HCEC 1CT (cell line): Measurements from ENCODE around the gene OR52H1.

Source experiments
- DNase-seq: peaks from one replicate; pipeline ENCODE4 v3.0.0-alpha.2; 2017

Gene OR52H1

DNA sequence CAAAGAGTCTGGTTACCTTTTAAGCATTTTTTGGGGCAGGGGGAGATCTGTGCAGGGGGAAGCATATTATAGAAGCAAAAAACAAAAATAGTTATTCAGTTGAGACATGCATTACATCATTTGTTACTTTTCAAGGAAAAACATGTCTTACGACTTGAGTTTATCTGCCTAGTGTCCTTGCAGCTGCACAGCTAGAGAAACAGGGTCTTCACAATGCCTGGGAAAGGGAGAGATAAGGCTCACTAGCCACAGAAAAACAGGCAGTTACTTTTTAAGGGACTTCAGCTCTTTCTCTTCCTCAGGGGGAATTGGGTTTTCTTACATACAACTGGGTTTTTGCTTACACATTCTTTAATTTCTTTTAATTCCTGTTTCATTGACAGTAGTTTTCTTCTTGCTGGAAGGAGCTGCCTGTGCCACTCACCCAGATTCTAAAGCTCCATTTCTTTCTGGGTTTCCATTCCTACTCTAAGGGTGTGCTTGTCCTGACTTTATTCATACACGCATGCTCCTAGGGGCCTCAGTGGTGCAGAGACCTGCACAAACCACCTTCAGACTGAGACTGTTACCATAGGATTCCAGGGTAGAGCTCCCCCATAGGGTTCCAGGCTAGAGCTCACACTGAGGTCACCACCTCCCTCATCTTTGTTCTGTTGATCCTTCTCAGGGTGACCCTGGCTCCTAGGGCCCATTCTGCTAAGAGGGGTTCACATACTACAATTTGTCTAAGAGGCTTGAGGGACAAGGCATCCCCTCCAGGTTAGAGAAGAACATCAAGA lies 17.1 kb downstream of the OR52H1 start:
- no peak for DNase-seq

DNA sequence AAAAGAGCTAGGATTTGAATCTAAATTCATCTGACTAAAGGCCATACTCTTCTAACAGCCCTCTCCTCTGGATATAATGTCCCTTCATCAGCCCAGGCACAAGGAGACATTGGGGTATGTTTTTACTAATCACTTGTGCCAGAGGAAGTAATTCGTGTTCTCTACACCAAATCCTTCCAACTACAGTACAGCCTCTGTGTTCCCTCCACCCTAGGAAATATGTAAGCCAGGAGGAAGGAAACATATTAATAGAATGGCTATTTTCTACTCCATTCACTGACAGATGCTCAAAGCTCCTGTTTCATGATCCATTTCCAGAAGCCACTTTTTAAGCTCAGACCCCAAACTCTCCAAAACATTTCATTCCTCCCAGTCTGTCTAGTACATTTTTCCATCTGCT lies 19.8 kb downstream of the OR52H1 start:
- no peak for DNase-seq

DNA sequence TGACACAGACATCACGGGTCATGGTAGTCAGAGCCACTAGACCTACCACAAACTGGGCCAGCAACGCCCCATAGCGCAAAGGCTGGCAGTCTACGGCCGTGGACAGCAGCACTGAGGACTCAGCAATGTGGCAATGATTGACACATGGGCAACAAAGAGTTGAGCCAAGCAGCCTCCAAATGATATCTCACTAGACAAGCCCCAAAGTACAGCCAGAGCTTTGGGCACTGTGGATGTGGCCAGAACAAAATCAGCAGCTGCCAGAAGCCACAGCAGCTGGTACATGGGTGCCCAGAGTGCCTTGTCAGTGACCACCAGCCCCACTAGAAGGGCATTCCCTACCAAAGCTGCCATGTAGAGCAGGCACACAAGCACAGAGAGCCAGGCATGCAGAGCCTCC lies 20.6 kb downstream of the OR52H1 start:
- DNase-seq: no peak

DNA sequence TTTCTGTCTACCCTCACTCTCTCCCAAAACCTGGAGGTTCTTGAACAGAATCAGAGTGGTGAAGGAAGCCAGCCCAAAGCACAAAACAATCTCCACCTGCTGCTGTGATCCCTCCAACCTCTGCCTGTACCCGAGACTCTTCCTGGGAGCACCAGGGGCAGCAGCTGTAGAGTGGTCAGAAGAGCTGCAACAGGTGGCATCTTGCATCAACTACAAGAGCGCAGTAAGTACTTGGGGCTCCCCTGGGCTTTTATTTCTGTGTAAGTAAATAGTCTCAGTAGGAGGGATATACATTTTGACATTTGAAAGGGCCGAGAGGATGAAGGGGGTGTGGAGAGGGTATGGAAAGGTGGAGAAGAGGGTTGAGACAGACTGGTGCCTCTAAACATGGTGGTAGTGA lies 23.6 kb downstream of the OR52H1 start:
- no peak for DNase-seq

DNA sequence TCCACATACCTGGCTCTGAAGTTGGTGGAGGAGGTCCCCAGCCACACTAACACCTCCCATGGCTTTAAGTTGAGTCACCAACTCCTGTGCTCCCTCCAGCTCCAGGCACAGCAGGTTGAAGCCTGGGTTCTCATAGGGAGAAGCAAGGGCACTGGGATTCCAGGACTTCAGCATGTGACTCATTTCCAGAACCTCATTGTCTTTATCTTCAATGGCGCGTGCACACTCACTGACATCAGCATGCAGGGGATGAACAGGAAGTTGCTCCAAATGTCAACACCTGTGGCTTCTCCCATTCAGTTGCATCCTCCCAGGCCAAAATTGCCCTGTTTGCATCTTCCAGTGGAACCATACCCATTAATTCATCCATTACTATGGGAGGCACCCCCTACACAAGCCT lies 26.0 kb downstream of the OR52H1 start:
- DNase-seq: no peak

DNA sequence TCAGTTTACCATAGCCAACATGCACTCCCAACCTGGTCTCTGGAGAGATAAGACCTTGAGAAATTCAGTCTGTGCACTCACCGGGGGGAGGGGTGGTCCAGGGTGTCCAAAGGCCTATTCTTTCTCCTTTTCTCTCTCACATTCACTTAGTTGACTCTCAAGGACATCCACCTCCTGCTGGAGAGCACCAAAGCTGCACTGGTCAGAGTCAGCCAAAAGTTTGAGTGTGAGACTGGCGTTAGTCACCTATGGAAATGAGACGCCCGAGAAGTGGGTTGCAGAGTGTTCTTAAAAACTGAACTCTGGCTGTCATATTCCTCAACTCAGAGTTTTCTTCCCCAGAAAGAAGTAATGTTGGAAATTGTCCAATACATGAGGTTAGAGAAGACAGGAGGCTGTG lies 26.8 kb downstream of the OR52H1 start:
- DNase-seq: no peak

DNA sequence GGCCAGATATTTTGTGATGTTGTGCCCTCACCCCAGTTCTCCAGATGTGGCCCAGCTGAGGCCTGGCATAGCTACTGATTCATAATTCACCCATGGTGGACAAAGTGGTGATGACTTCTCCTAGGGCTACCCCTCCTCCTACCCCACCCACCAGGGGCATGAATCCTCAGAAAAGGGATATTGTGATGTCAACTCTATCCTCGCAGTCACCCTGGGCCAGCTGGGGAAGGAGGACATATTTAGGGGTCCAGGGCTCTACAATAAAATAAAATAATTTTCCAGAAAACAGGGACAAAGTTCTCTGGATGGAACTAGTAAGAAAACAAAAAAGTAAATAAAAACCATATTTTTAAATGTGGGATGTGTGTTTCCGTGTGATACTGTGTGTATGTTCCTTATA lies 31.7 kb downstream of the OR52H1 start, which contains the start of gene UBQLNL:
TSS of gene UBQLNL (minus strand) at position 101 of the 400 bp plus-strand sequence. CDS start 258 bp downstream, outside the sequence.
- DNase-seq: no peak

DNA sequence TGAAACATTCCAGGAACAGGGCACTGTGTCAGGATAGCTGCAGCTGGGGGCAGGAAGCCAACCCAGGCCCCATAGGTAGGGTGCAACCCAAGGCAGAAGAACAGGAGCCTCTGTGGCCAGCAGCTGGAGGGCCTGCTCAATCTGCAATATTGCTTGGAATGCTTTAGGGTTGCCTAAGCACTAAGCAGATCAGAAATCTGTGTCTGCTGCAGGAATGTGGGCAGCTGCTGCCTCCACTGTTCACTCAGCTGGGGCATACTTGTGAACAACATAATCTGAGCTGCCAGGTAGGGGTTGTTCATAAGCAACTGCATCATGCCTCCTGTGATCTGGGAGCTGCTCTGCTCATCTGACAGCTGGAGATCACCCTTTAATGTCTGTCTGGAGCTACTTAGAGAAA lies 33.5 kb downstream of the OR52H1 start:
- no peak for DNase-seq

DNA sequence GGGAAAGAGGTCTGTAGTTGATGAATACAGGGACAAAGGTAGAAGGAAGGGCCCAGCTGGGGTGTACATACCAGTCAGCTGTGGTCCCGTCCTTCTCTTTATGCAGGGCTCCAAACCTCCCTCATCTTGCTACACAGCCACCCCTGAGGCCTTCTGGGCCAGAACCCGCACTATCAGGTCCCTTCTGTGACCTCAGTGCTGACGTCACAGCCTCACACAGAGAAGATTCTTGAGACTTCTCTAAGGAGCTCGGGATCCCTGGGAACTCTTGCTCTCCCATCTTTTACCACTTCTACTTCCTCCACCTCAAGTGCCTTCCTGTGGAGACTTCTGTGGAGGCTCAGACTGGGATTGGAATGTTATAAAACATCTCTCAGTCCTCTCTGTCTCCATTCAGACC lies 38.5 kb downstream of the OR52H1 start, which contains the start of gene UBQLN3:
TSS of gene UBQLN3 (minus strand) at position 155 of the 400 bp plus-strand sequence. CDS start 399 bp downstream, outside the sequence.
- DNase-seq: no peak

DNA sequence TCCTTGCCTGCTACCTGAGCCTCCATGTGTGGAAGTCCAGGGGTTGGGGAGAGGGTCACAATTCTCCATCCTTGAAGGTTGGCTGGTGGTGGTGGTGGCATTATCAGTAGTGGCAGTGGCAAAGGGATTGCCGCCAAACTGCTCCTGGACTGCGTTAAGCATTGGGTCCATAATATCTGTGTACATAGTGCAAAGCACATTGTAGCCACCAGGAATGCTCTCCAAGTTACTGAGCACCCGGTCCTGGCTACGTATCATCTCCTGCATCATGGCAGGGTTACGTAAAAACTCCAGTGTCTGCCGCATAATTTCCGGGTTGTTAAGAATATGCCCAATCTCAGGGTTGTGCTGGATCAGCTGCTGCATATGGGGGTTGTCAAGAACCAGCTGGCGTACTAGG lies 39.7 kb downstream of the OR52H1 start:
- DNase-seq: no peak

DNA sequence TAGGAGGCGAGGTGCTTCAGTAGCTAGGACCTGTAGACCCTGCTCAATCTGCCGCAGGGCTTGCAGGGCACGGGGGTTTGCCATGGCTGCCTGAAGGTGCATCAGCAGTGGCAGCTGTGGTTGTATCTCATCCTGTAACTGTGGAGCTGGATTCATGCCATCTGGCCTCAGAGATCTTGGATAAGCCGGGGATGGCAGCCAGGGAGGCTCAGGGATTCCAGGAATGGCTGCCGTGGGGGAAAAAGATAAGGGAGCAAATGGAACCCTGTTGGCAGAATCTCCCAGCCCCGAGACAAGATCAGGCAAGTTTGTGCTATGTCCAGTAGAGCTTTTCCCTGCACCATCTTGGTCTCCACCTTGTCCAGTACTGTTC lies 40.4 kb downstream of the OR52H1 start:
- DNase-seq: no peak

DNA sequence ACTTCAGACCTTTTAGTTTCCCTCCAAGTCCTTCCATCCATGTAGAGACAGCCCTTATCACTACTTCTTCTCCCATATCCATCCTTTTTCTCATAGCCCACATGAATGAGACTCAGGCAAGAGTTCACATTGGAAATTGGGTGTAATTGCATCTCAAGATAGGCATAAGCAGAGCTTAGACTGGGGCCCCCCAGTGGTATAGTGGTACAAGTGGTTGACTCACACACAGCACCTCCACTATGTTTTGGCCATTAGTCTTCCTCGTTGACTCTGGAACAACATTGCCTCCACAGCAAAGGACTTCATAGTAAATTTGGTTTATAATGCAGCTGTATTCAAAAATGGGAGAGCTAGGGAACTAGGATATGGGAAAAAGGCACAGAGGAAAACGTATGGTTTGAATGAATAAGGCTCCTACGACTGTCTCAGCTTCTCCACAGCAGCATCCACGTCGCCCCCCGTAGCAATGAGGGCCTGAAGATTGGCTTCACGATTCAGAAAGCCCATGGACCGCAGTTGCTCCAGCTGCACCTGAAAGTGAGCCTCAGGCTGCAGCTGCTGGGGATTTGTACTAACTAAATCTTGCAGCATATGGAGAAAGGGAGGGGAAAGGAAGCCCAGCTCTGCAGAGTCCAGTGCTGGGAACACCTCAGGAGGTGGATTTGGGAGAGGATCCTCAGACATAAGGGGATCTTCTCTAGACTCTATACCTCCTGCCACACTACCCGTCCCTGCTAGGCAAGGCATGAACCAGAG lies 41.0 kb downstream of the OR52H1 start:
- DNase-seq: no peak

DNA sequence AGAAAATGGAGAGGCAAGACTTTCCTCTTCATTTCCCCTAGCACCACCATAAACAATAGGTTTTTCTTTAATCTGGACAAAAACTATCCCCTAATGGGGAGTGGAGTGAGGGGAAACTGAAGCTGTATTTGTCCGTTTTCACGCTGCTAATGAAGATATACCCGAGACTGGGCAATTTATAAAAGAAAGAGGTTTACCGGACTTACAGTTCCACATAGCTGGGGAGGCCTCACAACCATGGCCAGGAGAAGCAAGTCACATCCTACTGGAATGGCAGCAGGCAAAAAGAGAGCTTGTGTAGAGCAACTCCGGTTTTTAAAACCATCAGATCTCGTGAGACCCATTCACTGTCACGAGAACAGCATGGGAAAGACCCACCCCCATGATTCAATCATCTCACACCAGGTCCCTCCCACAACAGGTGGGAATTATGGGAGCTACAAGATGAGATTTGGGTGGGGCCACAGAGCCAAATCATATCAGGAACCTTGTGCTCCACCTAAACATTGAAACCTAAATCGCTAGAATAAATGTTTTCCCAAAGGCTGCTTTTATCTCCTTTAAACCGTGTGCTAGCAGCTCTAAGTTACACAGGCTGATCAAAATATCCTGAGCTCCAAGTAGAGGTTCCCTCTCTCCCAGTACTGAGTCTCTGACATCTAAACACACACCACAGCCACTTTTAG lies 42.8 kb downstream of the OR52H1 start:
- no peak for DNase-seq

DNA sequence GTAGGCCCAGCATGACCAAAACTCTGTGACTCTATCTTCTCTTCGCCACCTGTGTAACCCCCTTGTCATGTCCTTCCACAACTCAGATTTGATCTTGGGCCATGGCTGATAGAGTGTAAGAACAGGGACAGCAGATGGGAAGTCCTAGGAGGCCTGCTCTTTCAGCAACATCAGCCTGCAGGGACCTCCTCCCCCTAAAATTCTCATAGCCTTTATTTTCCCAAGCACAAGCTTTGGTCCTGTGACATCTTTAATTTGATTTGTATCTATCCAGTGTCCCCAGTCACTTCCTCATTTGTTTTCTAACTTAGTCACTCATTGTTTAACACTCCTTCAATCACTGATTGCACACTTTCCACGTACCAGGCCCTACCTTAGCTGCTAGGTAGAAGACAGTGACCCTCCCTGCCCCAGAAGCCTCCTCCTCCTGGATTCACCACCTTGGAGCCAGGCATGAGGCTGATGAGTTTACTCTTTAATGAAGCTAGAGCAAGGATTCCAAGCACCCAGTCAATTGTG lies 43.9 kb downstream of the OR52H1 start:
- DNase-seq: no peak

DNA sequence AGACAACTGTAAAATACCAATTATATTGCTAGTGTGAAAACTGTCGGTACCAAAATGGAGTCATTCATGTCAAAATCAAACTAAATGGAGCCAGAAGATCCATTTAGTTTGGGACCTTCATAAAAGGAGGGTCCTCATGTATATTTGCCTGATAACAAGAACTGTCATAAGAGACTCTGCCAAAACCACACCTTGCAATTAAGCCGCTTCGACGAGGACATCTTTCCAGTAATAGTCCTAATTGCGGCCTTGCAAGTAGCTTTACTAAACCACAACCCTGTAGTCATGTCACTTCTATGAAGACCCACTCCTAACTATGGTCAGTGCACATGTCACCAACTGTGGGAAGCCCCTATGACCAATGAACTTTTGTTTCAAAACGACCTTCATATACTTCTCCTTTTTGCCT lies 47.9 kb downstream of the OR52H1 start:
- DNase-seq: no peak

DNA sequence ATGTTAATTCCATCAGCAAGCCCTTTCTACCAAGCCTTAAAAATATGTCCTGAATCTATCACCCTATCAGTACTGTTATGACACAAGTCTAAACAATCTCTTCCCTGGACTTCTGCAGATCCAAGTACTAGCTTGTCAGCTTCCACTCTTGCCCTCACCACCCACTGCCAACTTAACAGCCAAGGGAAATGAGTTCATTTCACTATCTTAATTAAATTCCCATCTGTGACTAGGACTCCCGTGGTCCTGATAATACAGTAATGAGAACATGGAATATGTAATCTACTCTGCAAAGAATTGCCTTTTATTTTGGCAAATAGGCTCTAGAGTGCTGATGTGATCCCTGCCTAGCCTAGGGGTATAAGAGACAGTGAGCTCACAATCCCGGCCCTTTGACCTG lies 48.7 kb downstream of the OR52H1 start:
- no peak for DNase-seq
